ENCODE results near the gene ARHGEF17. TPM values are rescaled to one million over a fixed set of nuclear protein-coding genes. Genes with fewer than 3 reads are reported as not detected.

Gene ARHGEF17
- total and polyA plus RNA-seq, 2 of the 8 experiments (the other 6 are each of a cell fraction or from before 2014, with no cell fraction given): 11.3 to 14.6 TPM

Other genes with a start within 250 kb of the ARHGEF17 start
- 7.8 and 9.2 TPM in 2 replicates for gene FCHSD2, start 166.0 kb upstream of the ARHGEF17 start, total RNA-seq (2021; fragmentation: NEBNext Ultra II Directional; extraction: Animal tissue kit (Norgen Biotek cat#: 25700))
- gene FCHSD2, start 166.0 kb upstream of the ARHGEF17 start, polyA plus RNA-seq (2011; rRNA removed): 3.0 and 4.1 TPM in 2 replicates
- gene P2RY2, start 90.0 kb upstream of the ARHGEF17 start, total RNA-seq (2021; fragmentation: NEBNext Ultra II Directional; extraction: Animal tissue kit (Norgen Biotek cat#: 25700)): 1.0 and 1.2 TPM in 2 replicates
- gene P2RY2, start 90.0 kb upstream of the ARHGEF17 start, polyA plus RNA-seq (2011; rRNA removed): 1.5 and 2.6 TPM in 2 replicates
- gene P2RY6, start 35.9 kb upstream of the ARHGEF17 start, total RNA-seq (2021; fragmentation: NEBNext Ultra II Directional; extraction: Animal tissue kit (Norgen Biotek cat#: 25700)): not detected in 2 replicates
- gene P2RY6, start 35.9 kb upstream of the ARHGEF17 start, polyA plus RNA-seq (2011; rRNA removed): 0.15 and 0.20 TPM in 2 replicates
- gene RELT, start 68.1 kb downstream of the ARHGEF17 start, total RNA-seq (2021; fragmentation: NEBNext Ultra II Directional; extraction: Animal tissue kit (Norgen Biotek cat#: 25700)): 5.3 and 5.7 TPM in 2 replicates
- 3.4 and 4.4 TPM in 2 replicates for gene RELT, start 68.1 kb downstream of the ARHGEF17 start, polyA plus RNA-seq (2011; rRNA removed)

Measured in H1 (cell line).